ENCODE data around the gene C13orf46.

DNA sequence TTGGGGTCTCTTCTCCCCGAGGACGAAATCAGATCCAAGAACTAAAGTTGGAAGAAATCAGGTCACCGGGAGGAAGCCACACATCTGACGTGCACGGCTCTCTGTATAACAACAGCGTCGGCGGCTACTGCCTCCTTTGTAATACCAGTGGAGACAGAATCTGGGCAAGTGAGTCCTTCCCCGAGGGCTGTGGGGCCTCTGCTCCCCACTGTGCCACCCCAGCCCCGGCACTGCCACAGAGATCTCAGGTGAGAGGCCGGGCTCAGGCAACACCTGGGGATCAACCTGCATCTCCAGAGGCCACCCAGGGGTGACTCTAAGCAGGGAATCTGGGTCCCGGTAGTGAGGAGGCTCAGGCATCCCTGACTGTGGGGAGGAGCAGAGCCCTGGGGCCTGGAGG, 33.7 kb upstream of the C13orf46 start:
- TF ChIP-seq, protein P1, sequence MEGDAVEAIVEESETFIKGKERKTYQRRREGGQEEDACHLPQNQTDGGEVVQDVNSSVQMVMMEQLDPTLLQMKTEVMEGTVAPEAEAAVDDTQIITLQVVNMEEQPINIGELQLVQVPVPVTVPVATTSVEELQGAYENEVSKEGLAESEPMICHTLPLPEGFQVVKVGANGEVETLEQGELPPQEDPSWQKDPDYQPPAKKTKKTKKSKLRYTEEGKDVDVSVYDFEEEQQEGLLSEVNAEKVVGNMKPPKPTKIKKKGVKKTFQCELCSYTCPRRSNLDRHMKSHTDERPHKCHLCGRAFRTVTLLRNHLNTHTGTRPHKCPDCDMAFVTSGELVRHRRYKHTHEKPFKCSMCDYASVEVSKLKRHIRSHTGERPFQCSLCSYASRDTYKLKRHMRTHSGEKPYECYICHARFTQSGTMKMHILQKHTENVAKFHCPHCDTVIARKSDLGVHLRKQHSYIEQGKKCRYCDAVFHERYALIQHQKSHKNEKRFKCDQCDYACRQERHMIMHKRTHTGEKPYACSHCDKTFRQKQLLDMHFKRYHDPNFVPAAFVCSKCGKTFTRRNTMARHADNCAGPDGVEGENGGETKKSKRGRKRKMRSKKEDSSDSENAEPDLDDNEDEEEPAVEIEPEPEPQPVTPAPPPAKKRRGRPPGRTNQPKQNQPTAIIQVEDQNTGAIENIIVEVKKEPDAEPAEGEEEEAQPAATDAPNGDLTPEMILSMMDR (IDR thresholded peaks at IDR 0.05): no peak
- TF ChIP-seq POLR2A (IDR thresholded peaks at IDR 0.05): no peak
- TF ChIP-seq EP300 (IDR thresholded peaks at IDR 0.05): no peak
- no peak for TF ChIP-seq POLR2AphosphoS5 (IDR thresholded peaks at IDR 0.05)
